ENCODE data around the gene HYLS1. TPM values are rescaled to one million over a fixed set of nuclear protein-coding genes. Genes with fewer than 3 reads are reported as not detected.

HYLS1 gene
- total RNA-seq, 2 experiments from 2014 or later, result 1.2 to 1.3 TPM

- H3K27me3 ChIP-seq (ENCODE audit: control insufficient read depth in 1 of 2, insufficient read depth in 2 of 2, low read length in 2 of 2), result peaks cover 2 to 8% of the 10 kb centered on the region in 2 experiments
- Mint-ChIP-seq H3K4me3 (no peak overlapping the region), H3K27me3 (peaks cover 13% of the 10 kb centered on the region), H3K9me3 (no peaks in the 10 kb centered on the region), H3K4me1 (ENCODE audit: low read depth) (no peaks in the 10 kb centered on the region), H3K36me3 (ENCODE audit: low read depth) (no peaks in the 10 kb centered on the region), H3K27ac (no peak overlapping the region)
- no peaks in the 10 kb centered on the region for H3K9me3 ChIP-seq (ENCODE audit: control insufficient read depth in 1 of 2, insufficient read depth in 1 of 2, low read length in 2 of 2)
- POLR2A ChIA-PET, result no interaction called here
- no peak for DNase-seq
- CTCF ChIA-PET, result no interaction called here
- no peaks in the 10 kb centered on the region for H3K36me3 ChIP-seq (ENCODE audit: insufficient read depth, low read length)
- no peak overlapping the region for H3K4me3 ChIP-seq (ENCODE audit: low read length)
- ATAC-seq (ENCODE audit: poor library complexity), result no peak
- intact Hi-C loops (cut with DNase I, micrococcal nuclease), result no loop called here
- no peak overlapping the region for H3K27ac ChIP-seq (ENCODE audit: low read depth in 1 of 2, low read length in 2 of 2)
- no peaks in the 10 kb centered on the region for H3K4me1 ChIP-seq (ENCODE audit: insufficient read depth, low read length)
- TF ChIP-seq CTCF (IDR thresholded peaks at IDR 0.05), result no peak
These were observed 43.6 kb downstream of the HYLS1 start for GRCh38 chr11:125931116-125931515.

GRCh38 chr11:125931668-125932067, 44.2 kb downstream of the HYLS1 start:
- POLR2A ChIA-PET, result no interaction called here
- CTCF ChIA-PET, result no interaction called here
- Mint-ChIP-seq H3K4me1 (ENCODE audit: low read depth) (no peaks in the 10 kb centered on the region), H3K4me3 (no peak overlapping the region), H3K27me3 (peaks cover 13% of the 10 kb centered on the region), H3K27ac (no peak overlapping the region), H3K36me3 (ENCODE audit: low read depth) (no peaks in the 10 kb centered on the region), H3K9me3 (no peaks in the 10 kb centered on the region)
- no peak for DNase-seq
- no peak for ATAC-seq (ENCODE audit: poor library complexity)
- no peaks in the 10 kb centered on the region for H3K4me1 ChIP-seq (ENCODE audit: insufficient read depth, low read length)
- no peak overlapping the region for H3K4me3 ChIP-seq (ENCODE audit: low read length)
- peaks cover 2 to 8% of the 10 kb centered on the region in 2 experiments for H3K27me3 ChIP-seq (ENCODE audit: control insufficient read depth in 1 of 2, insufficient read depth in 2 of 2, low read length in 2 of 2)
- H3K27ac ChIP-seq (ENCODE audit: low read depth in 1 of 2, low read length in 2 of 2), result no peak overlapping the region
- H3K9me3 ChIP-seq (ENCODE audit: control insufficient read depth in 1 of 2, insufficient read depth in 1 of 2, low read length in 2 of 2), result no peaks in the 10 kb centered on the region
- intact Hi-C loops (cut with DNase I, micrococcal nuclease), result no loop called here
- H3K36me3 ChIP-seq (ENCODE audit: insufficient read depth, low read length), result no peaks in the 10 kb centered on the region
- TF ChIP-seq CTCF (IDR thresholded peaks at IDR 0.05), result no peak

GRCh38 chr11:125932301-125932700, 44.8 kb downstream of the HYLS1 start:
- peaks cover 9% of the 10 kb centered on the region for H3K27me3 Mint-ChIP-seq
- ATAC-seq (ENCODE audit: poor library complexity) (no peak), DNase-seq (no peak)
- H3K36me3 Mint-ChIP-seq (ENCODE audit: low read depth), result no peaks in the 10 kb centered on the region
- H3K27ac ChIP-seq (ENCODE audit: low read depth in 1 of 2, low read length in 2 of 2), result no peak overlapping the region
- no peaks in the 10 kb centered on the region for H3K36me3 ChIP-seq (ENCODE audit: insufficient read depth, low read length)
- H3K9me3 Mint-ChIP-seq, result no peaks in the 10 kb centered on the region
- no peaks in the 10 kb centered on the region for H3K4me1 Mint-ChIP-seq (ENCODE audit: low read depth)
- no peak overlapping the region for H3K4me3 ChIP-seq (ENCODE audit: low read length)
- H3K4me3 Mint-ChIP-seq, result no peak overlapping the region
- intact Hi-C loops (cut with DNase I, micrococcal nuclease), result no loop called here
- no peak overlapping the region for H3K27ac Mint-ChIP-seq
- no peak for TF ChIP-seq CTCF (IDR thresholded peaks at IDR 0.05)
- ChIA-PET POLR2A (no interaction called here), CTCF (no interaction called here)
- H3K4me1 ChIP-seq (ENCODE audit: insufficient read depth, low read length), result no peaks in the 10 kb centered on the region
- H3K27me3 ChIP-seq (ENCODE audit: control insufficient read depth in 1 of 2, insufficient read depth in 2 of 2, low read length in 2 of 2), result peaks cover 0 to 8% of the 10 kb centered on the region in 2 experiments
- H3K9me3 ChIP-seq (ENCODE audit: control insufficient read depth in 1 of 2, insufficient read depth in 1 of 2, low read length in 2 of 2), result no peaks in the 10 kb centered on the region

All from CD4-positive, alpha-beta T cell (primary cell).